ENCODE results near the gene LRCOL1.

LRCOL1 gene

DNA sequence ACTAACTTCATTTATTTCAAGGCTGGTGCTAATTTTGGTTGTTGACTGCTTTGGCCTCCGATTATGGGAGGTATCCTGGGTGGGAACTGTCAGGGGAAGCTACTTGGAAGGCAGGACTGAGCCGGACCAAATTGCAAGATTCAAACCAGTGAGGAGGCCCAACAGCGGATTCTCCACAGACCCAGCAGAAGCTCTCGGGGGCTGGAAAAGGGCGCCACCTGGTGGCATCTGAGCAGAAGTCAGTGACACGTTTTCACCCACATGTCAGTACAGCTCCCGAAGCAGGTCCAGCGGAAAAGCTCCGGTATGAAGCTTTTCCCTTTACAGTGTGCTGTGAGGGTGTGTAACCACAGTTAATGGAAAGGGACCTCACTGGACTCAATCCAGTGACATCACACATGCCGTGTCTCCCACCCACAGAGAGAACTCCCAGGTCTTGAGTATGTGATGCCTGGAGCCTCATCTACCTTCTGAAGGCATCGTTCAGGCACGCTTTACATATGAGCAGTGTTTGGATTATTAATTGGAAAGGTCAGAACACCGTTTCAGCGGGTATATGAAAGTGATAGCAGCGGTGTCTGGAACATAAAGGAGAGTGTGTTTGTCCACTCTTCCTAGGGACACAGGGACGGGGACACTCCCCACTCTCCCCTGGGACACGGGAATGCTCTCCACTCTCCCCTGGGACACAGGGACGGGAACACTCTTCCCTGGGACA, 4.6 kb upstream of the LRCOL1 start:
- no peaks in the 10 kb centered on the region for H3K4me1 ChIP-seq (ENCODE audit: control insufficient read depth, insufficient read depth, low read length)
- CTCF ChIA-PET, result interaction anchor here (0.5 to 6.4 kb wide), 24 partner anchors 8 to 662 kb away, joined by 3 to 68 read pairs (median 4); no protein-coding TSS in a partner anchor
- POLR2A ChIA-PET, result interaction anchor here (0.9 kb wide), 1 partner anchor 9 kb away, joined by 3 read pairs; no protein-coding TSS in a partner anchor
- H3K36me3 ChIP-seq (ENCODE audit: control insufficient read depth in 2 of 2, insufficient read depth in 1 of 2, low read length in 2 of 2), result no peaks in the 10 kb centered on the region
- H3K9me3 ChIP-seq (ENCODE audit: control insufficient read depth, insufficient read depth, low read depth, low read length), result no peaks in the 10 kb centered on the region
- no peak overlapping the region for H3K4me3 ChIP-seq (ENCODE audit: low read depth, low read length)
- H3K27ac ChIP-seq (ENCODE audit: extremely low read depth, low read depth, low read length), result no peak overlapping the region
- TF ChIP-seq SP3 (tag by site-specific recombination; IDR thresholded peaks at IDR 0.05) (no peak), ZBTB48 (tag by site-specific recombination; IDR thresholded peaks at IDR 0.05) (no peak), GLI4 (tag by site-specific recombination; IDR thresholded peaks at IDR 0.05) (no peak), ZNF16 (tag by site-specific recombination; IDR thresholded peaks at IDR 0.05; ENCODE audit: low read depth) (no peak), ZNF596 (tag by site-specific recombination; IDR thresholded peaks at IDR 0.05) (no peak), OVOL3 (tag by site-specific recombination; IDR thresholded peaks at IDR 0.05) (no peak), ZSCAN30 (tag by site-specific recombination; IDR thresholded peaks at IDR 0.05) (0 out of 2 replicates have a peak, but pooled peaks have one; percentile 30), ZNF660 (tag by site-specific recombination; IDR thresholded peaks at IDR 0.05) (peak; percentile 35; the same call in 1 of the 2 replicates), ZEB2 (tag by site-specific recombination; IDR thresholded peaks at IDR 0.05) (0 out of 2 replicates have a peak, but pooled peaks have one; percentile 28), ZNF624 (tag by site-specific recombination; IDR thresholded peaks at IDR 0.05) (no peak), ZNF600 (tag by site-specific recombination; IDR thresholded peaks at IDR 0.05) (peak; percentile 41; the same call in 1 of the 2 replicates), ZNF341 (tag by site-specific recombination; IDR thresholded peaks at IDR 0.05; ENCODE audit: low read depth) (no peak), MYNN (tag by site-specific recombination; IDR thresholded peaks at IDR 0.05; ENCODE audit: borderline replicate concordance) (no peak), ZNF473 (tag by site-specific recombination; IDR thresholded peaks at IDR 0.05) (no peak), ZNF391 (tag by site-specific recombination; IDR thresholded peaks at IDR 0.05; ENCODE audit: borderline replicate concordance, low read depth) (0 out of 2 replicates have a peak, but pooled peaks have one; percentile 25), ZNF292 (tag by site-specific recombination; IDR thresholded peaks at IDR 0.05; ENCODE audit: borderline replicate concordance, low read depth) (no peak), ZNF747 (tag by site-specific recombination; IDR thresholded peaks at IDR 0.05) (no peak), ZNF10 (tag by site-specific recombination; IDR thresholded peaks at IDR 0.05) (no peak), ZBTB17 (tag by site-specific recombination; IDR thresholded peaks at IDR 0.05) (peak; percentile 43; the same call in 1 of the 2 replicates), ZNF426 (tag by site-specific recombination; IDR thresholded peaks at IDR 0.05) (no peak), SP7 (tag by site-specific recombination; IDR thresholded peaks at IDR 0.05) (peak; percentile 41; the same call in 1 of the 2 replicates), KLF8 (tag by site-specific recombination; IDR thresholded peaks at IDR 0.05) (no peak), ZNF658 (tag by site-specific recombination; IDR thresholded peaks at IDR 0.05) (no peak), ZNF670 (tag by site-specific recombination; IDR thresholded peaks at IDR 0.05; ENCODE audit: low read depth) (no peak), KLF16 (tag by site-specific recombination; IDR thresholded peaks at IDR 0.05) (0 out of 2 replicates have a peak, but pooled peaks have one; percentile 27), ZNF248 (tag by site-specific recombination; IDR thresholded peaks at IDR 0.05) (no peak), ZNF701 (tag by site-specific recombination; IDR thresholded peaks at IDR 0.05) (no peak)
- TF ChIP-seq, protein P1, sequence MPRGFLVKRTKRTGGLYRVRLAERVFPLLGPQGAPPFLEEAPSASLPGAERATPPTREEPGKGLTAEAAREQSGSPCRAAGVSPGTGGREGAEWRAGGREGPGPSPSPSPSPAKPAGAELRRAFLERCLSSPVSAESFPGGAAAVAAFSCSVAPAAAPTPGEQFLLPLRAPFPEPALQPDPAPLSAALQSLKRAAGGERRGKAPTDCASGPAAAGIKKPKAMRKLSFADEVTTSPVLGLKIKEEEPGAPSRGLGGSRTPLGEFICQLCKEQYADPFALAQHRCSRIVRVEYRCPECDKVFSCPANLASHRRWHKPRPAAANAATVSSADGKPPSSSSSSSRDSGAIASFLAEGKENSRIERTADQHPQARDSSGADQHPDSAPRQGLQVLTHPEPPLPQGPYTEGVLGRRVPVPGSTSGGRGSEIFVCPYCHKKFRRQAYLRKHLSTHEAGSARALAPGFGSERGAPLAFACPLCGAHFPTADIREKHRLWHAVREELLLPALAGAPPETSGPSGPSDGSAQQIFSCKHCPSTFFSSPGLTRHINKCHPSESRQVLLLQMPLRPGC (tag by site-specific recombination; IDR thresholded peaks at IDR 0.05), result no peak
- TF ChIP-seq, protein P2, sequence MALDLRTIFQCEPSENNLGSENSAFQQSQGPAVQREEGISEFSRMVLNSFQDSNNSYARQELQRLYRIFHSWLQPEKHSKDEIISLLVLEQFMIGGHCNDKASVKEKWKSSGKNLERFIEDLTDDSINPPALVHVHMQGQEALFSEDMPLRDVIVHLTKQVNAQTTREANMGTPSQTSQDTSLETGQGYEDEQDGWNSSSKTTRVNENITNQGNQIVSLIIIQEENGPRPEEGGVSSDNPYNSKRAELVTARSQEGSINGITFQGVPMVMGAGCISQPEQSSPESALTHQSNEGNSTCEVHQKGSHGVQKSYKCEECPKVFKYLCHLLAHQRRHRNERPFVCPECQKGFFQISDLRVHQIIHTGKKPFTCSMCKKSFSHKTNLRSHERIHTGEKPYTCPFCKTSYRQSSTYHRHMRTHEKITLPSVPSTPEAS (tag by site-specific recombination; IDR thresholded peaks at IDR 0.05), result 0 out of 2 replicates have a peak, but pooled peaks have one; percentile 14
- TF ChIP-seq, protein P3, sequence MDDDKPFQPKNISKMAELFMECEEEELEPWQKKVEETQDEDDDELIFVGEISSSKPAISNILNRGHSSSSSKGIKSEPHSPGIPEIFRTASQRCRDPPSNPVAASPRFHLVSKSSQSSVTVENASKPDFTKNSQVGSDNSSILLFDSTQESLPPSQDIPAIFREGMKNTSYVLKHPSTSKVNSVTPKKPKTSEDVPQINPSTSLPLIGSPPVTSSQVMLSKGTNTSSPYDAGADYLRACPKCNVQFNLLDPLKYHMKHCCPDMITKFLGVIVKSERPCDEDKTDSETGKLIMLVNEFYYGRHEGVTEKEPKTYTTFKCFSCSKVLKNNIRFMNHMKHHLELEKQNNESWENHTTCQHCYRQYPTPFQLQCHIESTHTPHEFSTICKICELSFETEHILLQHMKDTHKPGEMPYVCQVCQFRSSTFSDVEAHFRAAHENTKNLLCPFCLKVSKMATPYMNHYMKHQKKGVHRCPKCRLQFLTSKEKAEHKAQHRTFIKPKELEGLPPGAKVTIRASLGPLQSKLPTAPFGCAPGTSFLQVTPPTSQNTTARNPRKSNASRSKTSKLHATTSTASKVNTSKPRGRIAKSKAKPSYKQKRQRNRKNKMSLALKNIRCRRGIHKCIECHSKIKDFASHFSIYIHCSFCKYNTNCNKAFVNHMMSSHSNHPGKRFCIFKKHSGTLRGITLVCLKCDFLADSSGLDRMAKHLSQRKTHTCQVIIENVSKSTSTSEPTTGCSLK (tag by site-specific recombination; IDR thresholded peaks at IDR 0.05), result no peak
- TF ChIP-seq, protein P4, sequence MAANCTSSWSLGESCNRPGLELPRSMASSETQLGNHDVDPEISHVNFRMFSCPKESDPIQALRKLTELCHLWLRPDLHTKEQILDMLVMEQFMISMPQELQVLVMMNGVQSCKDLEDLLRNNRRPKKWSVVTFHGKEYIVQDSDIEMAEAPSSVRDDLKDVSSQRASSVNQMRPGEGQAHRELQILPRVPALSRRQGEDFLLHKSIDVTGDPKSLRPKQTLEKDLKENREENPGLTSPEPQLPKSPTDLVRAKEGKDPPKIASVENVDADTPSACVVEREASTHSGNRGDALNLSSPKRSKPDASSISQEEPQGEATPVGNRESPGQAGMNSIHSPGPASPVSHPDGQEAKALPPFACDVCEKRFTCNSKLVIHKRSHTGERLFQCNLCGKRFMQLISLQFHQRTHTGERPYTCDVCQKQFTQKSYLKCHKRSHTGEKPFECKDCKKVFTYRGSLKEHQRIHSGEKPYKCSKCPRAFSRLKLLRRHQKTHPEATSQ (tag by site-specific recombination; IDR thresholded peaks at IDR 0.05), result no peak
- TF ChIP-seq, protein P5, sequence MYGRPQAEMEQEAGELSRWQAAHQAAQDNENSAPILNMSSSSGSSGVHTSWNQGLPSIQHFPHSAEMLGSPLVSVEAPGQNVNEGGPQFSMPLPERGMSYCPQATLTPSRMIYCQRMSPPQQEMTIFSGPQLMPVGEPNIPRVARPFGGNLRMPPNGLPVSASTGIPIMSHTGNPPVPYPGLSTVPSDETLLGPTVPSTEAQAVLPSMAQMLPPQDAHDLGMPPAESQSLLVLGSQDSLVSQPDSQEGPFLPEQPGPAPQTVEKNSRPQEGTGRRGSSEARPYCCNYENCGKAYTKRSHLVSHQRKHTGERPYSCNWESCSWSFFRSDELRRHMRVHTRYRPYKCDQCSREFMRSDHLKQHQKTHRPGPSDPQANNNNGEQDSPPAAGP (tag by site-specific recombination; IDR thresholded peaks at IDR 0.05), result no peak
